GM12865 (cell line): ENCODE measurements around the gene ELFN2.
A peak's percentile ranks its signal among the peaks of the same experiment; 100 is the strongest.
"Not testable (repeated sequence)": the region's sequence is repeated elsewhere in the genome, so short reads cannot be mapped to it uniquely, and the experiment has no call there.

Source experiments
- DNase-seq: peaks from one replicate; pipeline ENCODE4 v3.0.0; 2010; ENCODE audit warnings: low read depth
- H3K4me3 ChIP-seq: 2 replicates; pipeline ENCODE4 v1.5.1; 2011; ENCODE audit warnings: mild to moderate bottlenecking, low read depth, low read length, control low read depth
- TF ChIP-seq, protein P1 (sequence below): IDR thresholded peaks from 2 replicates; pipeline ENCODE4 v1.5.1; 2011; ENCODE audit warnings: low read length, control low read depth, low read depth, inconsistent platforms; ENCODE audit not compliant: insufficient read depth; ENCODE audit errors: missing control alignments

Gene ELFN2

DNA sequence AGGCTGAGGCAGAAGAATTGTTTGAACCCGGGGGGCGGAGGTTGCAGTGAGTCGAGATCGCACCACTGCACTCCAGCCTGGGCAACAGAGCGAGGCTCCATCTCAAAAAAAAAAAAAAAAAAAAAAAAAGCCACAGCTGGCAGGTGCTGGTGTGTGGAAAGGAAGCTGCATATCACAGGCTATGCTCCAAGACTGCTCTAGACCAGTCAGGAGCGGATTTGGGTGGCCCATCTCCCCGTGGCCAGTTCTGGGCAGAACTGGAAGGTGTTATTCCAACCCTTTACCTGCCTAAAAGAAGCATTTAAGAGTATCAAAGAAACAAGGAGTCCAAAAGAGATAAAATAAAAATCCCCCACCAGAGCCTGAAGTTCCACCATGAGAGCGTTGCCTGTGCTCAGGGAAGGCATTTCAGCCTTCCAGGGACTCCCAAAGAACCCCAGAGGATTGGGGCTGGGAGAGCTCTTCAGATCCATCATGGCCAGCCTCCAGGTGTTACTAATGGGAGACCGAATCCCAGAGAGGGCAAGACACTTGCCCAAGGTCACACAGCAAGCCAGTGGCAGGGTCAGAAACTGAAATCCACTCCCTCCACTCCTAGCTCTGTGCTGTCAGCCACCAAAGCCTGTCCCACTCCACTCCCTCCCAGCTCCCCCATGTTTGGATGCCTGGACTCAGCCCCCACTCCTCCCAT, 44.6 kb upstream of the ELFN2 start:
- no peak for DNase-seq
- no peak overlapping the region for H3K4me3 ChIP-seq
- TF ChIP-seq, protein P1, sequence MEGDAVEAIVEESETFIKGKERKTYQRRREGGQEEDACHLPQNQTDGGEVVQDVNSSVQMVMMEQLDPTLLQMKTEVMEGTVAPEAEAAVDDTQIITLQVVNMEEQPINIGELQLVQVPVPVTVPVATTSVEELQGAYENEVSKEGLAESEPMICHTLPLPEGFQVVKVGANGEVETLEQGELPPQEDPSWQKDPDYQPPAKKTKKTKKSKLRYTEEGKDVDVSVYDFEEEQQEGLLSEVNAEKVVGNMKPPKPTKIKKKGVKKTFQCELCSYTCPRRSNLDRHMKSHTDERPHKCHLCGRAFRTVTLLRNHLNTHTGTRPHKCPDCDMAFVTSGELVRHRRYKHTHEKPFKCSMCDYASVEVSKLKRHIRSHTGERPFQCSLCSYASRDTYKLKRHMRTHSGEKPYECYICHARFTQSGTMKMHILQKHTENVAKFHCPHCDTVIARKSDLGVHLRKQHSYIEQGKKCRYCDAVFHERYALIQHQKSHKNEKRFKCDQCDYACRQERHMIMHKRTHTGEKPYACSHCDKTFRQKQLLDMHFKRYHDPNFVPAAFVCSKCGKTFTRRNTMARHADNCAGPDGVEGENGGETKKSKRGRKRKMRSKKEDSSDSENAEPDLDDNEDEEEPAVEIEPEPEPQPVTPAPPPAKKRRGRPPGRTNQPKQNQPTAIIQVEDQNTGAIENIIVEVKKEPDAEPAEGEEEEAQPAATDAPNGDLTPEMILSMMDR, result no peak

- DNase-seq, result no peak
These were observed 42.8 kb upstream of the ELFN2 start for GRCh38 chr22:37470087-37470445.

GRCh38 chr22:37469416-37470086, 42.3 kb upstream of the ELFN2 start:
- DNase-seq, result no peak
- H3K4me3 ChIP-seq, result no peak overlapping the region
- TF ChIP-seq, protein P1, result no peak

More at GRCh38 chr22:37470087-37470445, 42.8 kb upstream of the ELFN2 start:
- H3K4me3 ChIP-seq, result no peak overlapping the region
- TF ChIP-seq, protein P1, result no peak

GRCh38 chr22:37468201-37468695, 41.0 kb upstream of the ELFN2 start:
- not testable (repeated sequence) for DNase-seq, H3K4me3 ChIP-seq

GRCh38 chr22:37467391-37467955, 40.2 kb upstream of the ELFN2 start:
- TF ChIP-seq, protein P1, result no peak
- H3K4me3 ChIP-seq, result no peak overlapping the region
- no peak for DNase-seq

- H3K4me3 ChIP-seq, result no peak overlapping the region
- DNase-seq, result peak; percentile 78
- TF ChIP-seq, protein P1, result no peak
These were observed 36.9 kb upstream of the ELFN2 start for GRCh38 chr22:37464181-37464580.

DNA sequence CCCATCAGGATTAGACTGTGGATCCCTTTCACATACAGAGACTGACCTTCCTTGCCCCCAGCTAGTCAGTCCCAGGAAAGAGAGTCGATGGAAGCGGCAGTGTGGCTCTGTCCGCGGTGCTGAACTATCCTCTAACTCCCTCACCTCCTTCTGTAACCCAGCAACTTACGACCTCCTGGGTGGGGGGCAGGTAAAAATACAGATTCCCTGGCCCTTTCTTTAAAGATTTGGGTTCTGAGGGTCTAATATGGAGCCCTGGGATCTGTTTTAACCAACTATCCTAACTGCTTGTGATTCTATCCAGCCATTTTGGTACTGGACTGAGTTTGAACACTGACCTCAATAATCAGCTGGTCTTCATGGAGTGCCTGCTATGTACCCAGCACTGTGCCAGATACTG, 35.7 kb upstream of the ELFN2 start:
- no peak for DNase-seq
- TF ChIP-seq, protein P1, result no peak
- no peak overlapping the region for H3K4me3 ChIP-seq
